ENCODE data around the gene HSPA12A.
"Not testable (repeated sequence)": the region's sequence is repeated elsewhere in the genome, so short reads cannot be mapped to it uniquely, and the experiment has no call there.

Gene HSPA12A

DNA sequence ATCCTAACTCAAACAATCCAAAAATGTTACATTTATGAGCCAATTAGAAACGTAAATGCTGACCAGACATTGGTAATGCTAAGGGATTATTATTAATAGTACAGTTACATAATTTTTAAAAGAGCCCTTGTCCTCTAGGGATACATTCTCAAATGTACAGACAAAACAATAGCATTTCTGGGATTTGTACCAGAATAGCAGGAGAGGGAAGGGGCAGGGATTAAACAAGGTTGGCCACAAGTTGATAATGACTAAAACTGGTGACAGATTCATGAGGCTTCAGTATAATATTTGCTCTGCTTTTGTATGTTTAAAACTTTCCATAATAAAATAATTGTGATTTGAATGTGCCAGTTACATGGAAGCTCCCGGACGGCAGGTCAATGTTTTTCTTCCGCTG is 27.0 kb downstream of the HSPA12A start:
- no peak for DNase-seq (ENCODE audit: low read depth)

DNA sequence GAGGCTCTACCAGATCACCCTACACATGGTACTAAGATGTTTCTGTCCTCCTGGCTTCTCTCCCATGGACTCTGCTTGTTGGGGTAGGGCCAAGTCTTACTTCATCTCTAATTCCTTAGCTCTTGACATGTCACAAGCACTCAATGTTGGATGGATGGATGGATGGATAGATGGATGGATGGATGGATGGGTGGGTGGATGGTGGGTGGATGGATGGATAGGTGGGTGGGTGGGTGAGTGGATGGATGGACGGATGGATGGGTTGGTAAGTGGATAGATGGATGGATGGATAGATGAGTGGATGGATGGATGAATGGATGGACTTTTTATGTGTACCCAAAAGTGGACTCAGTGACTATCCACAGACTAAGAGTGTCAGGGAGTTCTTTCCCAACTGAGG is 28.5 kb downstream of the HSPA12A start:
- DNase-seq (ENCODE audit: low read depth): no peak

DNA sequence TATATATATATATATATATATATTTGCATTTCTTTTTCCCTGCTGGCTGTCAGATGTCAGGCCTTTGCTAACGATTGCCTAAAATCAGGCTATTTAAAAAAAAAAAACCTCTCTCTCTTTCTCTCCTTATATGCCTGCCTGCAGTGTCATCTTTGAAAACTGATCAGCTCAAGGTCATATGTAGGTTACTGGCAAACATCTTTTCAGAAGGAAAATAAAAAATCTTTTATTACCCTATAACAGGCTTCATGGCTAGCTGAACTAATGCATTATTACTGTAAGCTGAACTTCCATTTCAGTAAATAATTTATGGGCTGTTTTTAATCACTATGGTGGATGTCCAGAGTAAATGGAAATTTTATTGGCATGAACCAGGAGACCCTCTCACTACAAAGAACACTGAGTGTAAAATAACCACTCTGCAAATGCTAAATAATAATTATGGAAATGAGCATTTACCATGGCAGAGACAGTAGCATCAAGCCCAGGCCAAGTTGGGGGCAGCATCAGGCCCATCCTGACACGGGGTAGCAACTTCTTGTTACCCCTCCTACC is 29.3 kb downstream of the HSPA12A start:
- DNase-seq (ENCODE audit: low read depth): no peak

DNA sequence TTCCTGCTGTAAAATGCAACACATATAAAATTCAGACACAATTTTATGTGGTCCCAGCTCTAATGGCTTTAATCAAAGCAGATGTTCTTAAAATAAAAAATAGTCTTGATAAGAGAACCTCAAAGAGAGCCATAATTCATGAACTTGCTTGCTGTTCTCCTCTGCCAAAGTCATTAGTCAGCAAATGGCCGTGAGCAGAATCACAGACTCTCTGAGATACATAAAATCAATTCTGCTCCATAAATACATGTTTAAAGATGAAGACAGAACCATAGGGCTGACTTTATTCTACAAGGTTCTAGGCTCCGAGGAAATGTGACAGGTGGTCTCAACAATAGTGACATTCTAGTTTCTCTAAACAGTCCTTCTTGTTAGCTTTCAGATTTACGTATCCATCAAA is 29.8 kb downstream of the HSPA12A start:
- no peak for DNase-seq (ENCODE audit: low read depth)

DNA sequence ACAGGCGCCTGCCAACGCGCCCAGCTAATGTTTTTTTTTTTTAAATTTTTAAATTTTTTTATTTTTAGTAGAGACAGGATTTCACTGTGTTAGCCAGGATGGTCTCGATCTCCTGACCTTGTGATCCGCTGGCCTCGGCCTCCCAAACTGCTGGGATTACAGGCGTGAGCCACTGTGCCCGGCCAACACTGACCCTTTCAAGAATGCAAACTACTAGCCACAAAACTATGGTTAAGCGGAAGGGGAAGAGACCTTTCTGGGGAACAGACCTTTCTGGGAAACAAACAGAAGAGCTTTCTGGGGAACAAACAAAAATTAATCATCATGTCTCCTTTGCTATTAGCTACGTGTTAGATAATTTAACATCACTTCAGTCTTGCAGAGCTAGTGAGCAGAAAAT is 30.6 kb downstream of the HSPA12A start:
- not testable (repeated sequence) for DNase-seq (ENCODE audit: low read depth)

DNA sequence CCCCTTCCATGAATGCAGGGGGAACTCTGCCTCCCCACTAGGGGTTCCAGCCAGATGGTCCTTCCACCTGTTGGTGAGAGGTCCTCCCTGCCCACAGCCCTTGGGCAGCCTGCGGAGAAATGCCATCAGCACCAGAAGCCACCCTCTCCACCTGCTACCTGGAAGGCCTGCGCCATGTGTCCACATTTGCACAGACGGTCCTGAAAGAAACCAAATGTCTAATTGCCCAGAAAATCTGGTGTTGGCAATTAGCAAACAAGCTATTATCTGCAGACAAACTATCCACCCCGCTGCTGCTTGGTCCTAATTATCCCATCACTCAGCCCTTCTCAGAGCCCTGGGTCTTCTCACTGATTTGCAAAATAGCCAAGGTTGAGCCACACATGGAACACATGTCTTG is 32.3 kb downstream of the HSPA12A start:
- no peak for DNase-seq (ENCODE audit: low read depth)

DNA sequence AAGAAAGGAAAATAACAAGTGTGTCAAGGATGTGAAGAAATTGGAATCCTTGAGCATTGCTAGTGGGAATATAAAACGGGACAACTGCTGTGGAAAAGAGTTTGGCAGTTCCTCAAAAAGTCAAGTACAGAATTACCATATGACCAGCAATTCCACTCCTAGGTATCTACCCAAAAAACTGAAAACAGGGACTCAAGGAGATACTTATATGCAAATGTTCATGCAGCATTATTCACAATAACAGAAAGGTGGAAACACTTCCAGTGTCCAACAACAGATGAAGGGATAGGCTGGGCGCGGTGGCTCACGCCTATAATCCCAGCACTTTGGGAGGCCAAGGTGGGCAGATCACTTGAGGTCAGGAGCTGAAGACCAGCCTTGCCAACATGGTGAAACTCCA is 33.5 kb downstream of the HSPA12A start:
- no peak for DNase-seq (ENCODE audit: low read depth)

DNA sequence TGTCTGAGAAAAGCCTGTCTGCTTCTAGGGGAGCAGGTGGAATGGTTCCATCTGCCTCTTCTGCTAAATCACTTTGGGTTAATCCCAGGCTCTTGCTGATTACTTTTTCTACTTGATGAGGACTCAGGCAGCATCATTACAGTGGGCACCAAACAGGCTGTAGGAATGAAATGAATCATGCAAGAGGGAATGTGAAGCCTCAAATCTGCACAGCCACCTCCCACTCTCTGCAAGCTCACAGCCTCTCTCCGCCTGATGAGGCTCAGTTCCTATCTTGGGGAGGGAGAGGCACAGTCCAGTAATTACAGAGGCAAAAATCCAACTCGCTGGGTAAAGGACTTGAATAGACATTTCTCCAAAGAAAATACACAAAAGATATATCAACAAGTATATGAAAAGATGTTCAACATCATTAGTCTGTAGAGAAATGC is 34.0 kb downstream of the HSPA12A start:
- DNase-seq (ENCODE audit: low read depth): no peak

DNA sequence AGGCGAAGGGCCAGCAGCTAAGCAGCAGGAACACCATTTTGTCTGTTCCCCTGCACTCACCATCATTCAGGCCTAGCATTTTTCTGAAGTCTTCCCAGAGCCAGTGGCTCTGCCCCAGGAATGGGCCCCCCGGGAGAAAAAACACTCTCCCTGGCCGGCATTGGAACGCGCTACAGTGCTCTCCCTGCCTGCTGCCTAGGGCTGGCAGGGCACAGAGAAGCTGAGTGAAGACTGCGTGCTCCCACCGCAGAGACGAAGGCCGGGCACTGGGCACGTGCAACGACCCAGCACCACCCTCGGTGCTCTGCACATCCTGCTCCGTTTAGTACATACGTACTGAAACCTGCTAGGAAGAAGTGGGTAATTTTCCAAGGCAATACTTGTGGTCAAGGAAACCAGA is 34.4 kb downstream of the HSPA12A start:
- no peak for DNase-seq (ENCODE audit: low read depth)

DNA sequence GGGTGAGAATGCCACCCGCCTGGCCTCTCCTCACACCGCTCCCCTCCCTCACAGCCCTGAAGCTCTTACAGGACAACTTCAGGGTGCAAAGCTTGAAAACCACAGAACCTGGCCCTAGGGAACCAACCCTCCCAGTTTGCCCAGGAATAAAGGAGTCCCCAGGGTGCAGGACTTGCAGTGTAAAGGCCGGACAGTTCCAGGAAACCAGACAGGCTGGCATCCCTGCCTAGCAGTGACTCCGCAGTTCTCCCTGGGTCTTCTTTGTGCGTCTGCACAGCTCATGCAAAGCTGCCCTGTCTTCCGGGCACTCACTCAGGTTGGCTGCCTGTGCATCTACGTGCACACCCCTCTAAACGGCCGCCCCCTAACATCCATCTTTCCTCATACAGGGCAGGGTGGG is 36.1 kb downstream of the HSPA12A start:
- no peak for DNase-seq (ENCODE audit: low read depth)

DNA sequence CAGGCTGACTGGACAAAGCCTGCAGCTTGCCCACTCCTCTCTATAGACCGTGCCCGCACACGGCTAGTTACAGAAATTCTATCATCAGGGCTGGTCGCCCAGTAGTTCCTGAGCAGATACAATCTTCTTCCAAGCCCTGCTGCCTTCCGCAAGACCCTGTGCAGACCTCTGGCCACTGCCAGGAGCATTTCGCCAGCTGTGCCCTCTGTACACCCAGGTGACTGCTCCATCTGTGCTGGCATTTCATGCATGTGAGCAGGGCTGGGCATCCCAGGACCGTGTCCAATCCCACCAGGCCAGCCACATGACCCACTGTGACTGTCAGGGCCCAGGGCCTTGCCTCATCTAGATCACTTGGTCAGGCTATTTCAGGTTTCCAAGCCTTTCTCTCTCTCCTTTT is 36.9 kb downstream of the HSPA12A start:
- no peak for DNase-seq (ENCODE audit: low read depth)

DNA sequence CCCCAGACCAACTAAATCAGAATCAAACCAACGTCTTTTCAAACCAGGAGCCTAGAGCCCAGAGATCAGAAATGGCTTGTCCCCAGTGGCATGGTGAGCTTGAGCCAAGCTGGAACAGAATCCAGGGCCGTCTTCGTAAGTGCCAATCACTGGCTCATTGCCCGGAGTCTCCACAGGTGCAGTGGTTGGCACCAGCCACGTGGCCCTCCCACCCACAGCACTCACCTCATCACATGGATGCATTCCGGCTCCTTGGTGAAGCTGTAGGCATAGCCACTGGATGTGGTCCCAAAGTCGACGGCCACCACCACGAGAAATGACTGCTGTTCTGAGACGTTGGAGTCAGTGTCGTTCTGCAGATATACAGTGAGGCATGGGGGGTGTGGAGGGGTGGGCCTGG is 37.4 kb downstream of the HSPA12A start:
- DNase-seq (ENCODE audit: low read depth): no peak

DNA sequence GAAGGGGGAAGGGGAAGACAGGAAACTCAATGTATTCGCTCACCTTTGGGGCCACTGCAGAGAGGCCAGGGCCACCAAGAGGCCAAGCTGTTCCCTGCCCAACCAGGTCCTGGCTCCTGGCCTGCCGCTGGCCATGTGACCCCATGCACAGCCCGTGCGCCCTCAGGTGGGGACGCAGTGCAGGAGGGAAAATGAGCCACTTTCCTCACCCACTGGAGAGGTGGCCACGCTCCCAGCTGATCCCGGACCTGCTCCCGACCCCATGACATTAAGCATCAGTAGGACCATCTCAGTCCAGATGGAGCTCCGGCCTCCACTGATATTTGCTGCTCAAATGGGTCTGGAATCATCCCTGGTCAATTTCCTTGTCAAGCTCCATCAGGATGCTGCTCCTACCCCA is 40.2 kb downstream of the HSPA12A start:
- DNase-seq (ENCODE audit: low read depth): no peak

DNA sequence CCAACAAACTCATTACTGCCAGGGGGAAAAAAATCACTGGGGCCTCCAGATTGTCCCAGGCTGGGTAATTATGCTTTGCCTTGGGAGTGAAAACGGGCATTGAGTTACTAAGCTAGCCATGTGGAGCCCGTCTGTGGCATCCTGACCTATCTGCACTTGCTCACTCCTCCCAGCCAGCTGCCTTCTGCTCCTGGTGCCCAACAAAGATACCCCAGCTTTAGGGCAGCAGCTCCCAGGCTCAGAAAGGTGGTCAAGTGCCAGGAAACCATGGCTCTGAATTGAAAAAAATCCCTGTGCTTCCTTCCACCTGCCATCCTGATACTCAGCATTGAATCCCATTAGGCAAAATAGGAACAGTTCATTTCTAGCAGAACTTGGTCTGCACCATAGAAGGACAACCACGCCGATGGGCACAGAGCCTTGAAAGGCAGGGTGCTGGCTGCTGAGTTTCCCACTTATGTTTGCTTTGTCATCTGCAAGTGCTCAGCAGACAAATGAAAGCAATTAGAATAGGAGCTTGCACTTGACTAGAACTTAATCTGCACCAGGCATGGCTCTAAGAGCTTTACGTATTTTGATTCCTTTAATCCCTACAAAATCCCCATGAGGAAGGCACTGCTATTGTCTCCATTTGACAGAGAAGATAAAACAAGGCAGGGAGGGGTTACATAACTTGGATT is 42.8 kb downstream of the HSPA12A start:
- no peak for DNase-seq (ENCODE audit: low read depth)

DNA sequence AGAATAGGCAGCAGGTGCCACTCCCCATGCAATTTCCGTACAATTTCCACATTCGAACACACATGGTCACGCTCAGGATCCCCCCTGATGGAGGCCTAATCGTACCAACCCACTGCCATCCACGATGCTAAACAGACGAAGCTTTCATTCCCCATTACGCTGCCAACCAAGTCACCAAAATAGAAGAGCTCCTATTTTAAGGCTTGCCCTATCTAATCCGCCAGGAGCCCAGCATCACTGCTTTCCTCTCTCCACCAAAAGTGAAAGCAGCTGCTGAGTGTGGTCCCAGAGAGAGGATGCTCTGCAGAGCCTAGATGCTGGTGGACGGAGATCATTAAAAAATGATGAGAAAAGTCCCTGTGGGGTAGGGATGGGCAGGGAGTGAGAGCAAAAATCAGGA is 43.3 kb downstream of the HSPA12A start:
- no peak for DNase-seq (ENCODE audit: low read depth)

DNA sequence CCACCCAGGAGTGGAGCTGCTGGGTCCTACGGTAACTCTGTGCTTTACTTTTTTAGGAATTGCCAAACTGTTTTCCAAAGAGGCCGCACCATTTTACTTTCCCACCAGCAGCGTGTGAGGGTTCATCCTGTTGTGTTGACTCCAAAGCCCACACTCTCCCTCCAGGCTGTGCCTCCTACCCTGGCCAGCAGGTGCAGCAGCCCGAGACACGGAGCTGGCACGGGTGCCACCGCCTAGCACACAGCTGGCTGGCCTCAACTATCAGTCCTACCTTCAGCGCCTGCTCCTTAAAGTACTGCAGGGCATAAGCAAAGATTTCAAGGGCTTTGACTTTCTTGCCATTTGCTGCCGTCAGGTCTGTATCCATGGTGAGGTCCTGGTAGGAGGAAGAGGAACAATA is 44.0 kb downstream of the HSPA12A start:
- no peak for DNase-seq (ENCODE audit: low read depth)

DNA sequence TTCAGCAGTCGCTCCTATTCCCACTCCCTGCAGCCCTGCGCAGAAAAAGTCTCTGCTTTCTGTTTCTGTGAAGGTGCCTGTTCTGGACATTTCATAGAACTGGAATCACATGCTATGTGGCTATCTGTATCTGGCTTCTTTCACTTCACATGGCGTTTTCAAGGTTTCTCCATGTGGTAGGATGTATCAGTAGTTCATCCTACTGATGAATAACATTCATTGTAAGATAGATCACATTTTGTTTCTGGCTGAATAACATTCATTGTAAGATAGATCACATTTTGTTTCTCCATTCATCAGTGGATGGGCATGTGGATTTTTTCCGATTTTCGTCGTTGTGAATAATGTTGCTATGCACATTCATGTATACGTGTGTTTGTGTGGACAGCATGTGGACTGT is 44.5 kb downstream of the HSPA12A start:
- DNase-seq (ENCODE audit: low read depth): no peak

DNA sequence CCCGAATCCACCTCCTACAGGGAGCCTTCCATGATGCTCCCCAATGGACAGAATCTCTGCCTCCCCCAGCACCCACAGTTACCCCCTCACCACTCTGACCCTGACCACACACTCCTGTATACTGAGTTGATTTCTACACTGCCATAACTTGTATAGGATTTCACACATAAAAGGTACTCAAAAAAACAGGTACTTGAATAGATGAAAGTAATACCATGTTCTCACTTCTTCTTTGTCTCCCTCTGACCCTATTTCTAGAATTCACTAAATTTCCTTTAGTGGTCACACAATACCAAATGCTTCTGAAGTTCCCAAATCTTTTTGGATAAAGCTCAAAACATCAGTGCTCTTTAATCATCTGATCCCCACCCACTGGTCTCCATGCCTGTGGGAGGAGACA is 45.4 kb downstream of the HSPA12A start:
- DNase-seq (ENCODE audit: low read depth): no peak

DNA sequence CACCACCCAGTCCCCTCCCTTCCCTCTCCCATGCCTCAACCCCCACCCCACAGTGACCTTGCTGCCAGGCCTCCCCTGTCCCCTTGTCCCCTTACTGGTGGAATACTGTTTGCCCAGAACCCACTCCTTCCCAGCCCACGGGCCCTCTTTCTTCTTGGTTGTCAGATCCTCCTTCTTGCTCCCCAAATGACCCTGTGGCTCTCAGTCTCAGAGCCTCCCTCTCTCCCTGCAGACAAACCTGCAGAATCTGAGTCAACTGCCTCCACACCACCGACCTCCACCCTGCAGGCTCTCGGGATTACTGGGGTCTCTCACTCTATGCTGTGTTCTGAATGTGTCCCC is 47.5 kb downstream of the HSPA12A start:
- DNase-seq (ENCODE audit: low read depth): no peak

DNA sequence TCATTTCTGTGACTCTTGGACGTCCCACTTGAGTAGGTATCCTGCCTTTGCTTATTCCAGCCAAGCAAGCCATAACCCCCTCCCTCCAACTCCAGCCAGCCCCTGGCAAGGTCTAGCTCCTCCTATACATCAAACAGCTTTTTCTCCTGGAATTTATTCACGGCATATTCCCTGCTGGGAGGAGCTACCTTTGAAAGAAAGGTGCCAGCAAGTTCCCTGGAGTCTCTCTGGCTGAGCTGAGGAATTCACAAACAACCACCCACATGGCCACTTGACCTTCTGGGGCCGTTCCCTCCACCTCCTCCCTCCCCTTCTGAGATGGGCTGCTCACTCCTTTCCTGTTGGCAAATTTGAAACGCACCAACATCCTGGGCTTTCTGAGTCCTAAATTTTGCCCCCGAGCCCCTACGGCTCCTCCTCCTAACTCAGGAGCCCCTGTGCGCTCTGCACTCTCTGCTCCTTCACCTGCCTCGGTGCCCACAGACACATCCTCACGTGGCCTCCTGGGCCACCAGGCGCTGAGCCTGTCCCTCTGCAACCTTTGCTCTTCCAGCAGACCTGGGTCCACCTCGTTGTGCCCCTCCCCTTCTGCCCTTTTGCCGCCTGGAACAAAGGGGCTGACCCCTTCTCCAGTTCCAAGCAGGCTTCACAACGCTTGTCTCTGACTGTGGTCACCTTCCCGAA is 48.0 kb downstream of the HSPA12A start:
- no peak for DNase-seq (ENCODE audit: low read depth)

DNA sequence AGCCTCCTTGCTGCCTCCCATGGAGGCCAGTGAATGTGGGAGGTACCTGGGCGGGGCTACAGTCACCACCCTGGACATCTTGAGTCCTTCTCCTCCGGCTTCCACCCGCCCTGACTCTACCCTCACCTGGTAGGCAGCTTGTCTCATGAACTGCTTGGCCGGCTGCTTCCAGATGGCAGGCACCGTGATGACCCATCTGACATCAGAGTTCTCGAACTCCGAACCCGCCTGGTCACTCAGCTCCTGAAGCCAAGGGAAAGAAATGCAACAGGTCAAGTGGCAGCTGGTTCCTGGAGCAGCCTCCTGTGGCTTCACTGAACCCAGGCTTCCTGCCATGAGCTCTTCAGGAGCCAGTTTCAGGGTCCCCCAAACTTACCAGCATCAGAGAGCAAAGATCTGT is 50.1 kb downstream of the HSPA12A start:
- no peak for DNase-seq (ENCODE audit: low read depth)

DNA sequence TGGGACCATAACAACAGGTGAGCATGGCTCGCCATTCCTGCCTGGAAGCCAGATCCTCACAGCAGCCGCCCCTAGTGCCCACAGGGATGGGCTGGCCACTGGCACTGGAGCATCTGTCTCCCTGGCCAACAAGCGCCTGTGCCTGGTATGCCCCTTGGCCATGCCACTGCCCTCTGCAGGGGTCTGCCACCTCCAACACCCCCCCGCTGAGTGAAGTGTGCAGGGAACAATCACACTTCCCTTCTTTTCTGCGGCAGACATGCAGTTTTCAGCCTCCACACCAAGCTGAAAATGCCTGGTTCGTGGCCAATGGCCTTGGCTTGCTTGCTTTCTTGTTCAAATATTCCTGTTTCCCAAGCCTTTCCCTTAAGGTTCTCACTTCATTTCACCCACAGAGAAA is 50.7 kb downstream of the HSPA12A start:
- DNase-seq (ENCODE audit: low read depth): no peak

DNA sequence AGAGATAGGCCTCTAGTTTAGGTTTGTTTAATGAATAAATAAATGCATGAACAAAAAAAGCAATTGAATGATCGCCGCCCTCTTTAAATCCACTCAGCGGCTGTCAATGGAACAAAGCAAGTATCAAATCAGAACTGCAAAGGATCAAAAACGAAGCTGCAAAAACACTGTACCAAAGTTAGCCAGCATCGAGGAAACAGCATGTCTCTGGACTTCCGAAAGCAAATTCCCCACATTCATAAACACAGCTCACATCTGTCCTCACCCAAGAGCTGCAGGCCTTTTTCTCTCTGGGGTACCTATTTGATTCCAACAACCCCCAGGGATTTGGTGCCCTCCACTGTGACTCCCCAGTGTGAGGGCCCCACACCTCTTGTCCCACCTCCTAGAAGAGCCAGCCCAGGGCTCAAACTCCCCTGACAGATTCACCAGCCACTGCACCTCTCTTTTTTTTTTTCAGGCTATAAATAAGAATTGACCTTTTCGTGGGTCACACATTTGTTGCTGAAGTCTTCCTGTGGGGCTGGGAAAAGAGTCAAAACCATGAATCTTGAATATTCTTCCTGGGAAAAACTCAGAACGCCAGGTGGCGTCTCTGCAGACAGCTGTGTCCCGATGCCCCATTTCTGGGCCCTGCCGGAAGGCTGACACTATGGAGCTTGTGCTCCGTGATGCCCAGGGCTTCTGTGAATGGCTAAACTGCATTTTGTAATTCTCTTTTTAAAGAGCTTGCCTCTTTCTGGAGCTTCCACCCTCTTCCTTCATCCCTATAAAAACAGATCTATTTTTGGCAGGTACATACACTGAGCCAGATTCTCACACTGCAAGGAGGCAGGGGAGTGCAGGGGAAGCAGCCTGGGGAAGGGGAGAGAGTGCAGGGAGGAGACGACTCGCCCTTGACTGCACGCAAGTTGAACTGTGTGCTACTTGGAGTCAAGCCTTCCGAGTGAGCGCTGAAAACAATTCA is 51.7 kb downstream of the HSPA12A start:
- DNase-seq (ENCODE audit: low read depth): no peak
